DOHH2 (cell line): ENCODE results near the gene TM9SF1.

Experiments used
- CTCF ChIP-seq: fragments of 200-600 bp; sonication (generic); IDR thresholded peaks from one replicate; pipeline ENCODE4 v1.5.1; 2014; ENCODE audit warnings: antibody characterized with exemption, mild to moderate bottlenecking, low read depth, low read length; ENCODE audit not compliant: poor library complexity, severe bottlenecking
- EZH2phosphoT487 ChIP-seq: fragments of 200-600 bp; sonication (generic); IDR thresholded peaks from 2 replicates; pipeline ENCODE4 v1.6.1; 2017; ENCODE audit warnings: borderline replicate concordance, mild to moderate bottlenecking, antibody characterized with exemption, low read length, moderate library complexity, mixed read lengths

GRCh38 chr14:24150993-24151392 is 44.2 kb downstream of the TM9SF1 start:
- TF ChIP-seq CTCF (no peak), EZH2phosphoT487 (no peak)
